ENCODE measurements around the gene GXYLT2. TPM values are rescaled to one million over a fixed set of nuclear protein-coding genes. Genes with fewer than 3 reads are reported as not detected.

The GXYLT2 gene
- total RNA-seq, 3 donors from 2014 or later (not counting 1 experiment from before 2014, with no cell fraction given) = not detected

DNA sequence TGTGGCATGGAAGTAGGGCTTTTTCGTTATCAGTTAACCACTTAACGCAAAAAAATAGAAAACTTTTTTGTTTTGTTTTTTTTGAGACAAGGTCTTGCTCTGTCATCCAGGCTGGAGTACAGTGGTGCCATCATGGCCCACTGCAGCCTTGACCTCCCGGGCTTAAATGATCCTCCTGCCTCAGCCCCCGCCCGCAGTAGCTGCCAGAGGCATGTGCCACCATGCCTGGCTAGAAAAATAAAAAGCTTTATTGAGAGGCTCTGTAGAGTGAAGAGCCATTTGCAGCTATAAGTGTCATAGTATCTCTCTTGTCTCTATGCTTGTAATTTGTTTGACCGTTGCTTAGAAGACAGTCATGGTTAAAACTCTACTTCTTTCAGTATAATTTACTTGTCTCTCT, 122.3 kb downstream of the GXYLT2 start:
- TF ChIP-seq, protein P1, sequence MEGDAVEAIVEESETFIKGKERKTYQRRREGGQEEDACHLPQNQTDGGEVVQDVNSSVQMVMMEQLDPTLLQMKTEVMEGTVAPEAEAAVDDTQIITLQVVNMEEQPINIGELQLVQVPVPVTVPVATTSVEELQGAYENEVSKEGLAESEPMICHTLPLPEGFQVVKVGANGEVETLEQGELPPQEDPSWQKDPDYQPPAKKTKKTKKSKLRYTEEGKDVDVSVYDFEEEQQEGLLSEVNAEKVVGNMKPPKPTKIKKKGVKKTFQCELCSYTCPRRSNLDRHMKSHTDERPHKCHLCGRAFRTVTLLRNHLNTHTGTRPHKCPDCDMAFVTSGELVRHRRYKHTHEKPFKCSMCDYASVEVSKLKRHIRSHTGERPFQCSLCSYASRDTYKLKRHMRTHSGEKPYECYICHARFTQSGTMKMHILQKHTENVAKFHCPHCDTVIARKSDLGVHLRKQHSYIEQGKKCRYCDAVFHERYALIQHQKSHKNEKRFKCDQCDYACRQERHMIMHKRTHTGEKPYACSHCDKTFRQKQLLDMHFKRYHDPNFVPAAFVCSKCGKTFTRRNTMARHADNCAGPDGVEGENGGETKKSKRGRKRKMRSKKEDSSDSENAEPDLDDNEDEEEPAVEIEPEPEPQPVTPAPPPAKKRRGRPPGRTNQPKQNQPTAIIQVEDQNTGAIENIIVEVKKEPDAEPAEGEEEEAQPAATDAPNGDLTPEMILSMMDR (IDR thresholded peaks at IDR 0.05) = no peak
- H3K36me3 Mint-ChIP-seq = no peaks in the 10 kb centered on the region
- H3K9me3 Mint-ChIP-seq = no peaks in the 10 kb centered on the region
- H3K27me3 Mint-ChIP-seq (ENCODE audit: low read depth in 2 of 2) = no peaks in the 10 kb centered on the region
- peak overlapping the region; percentile 30 to 65 for H3K27ac Mint-ChIP-seq
- no peak overlapping the region for H3K4me3 ChIP-seq (ENCODE audit: low read length)
- intact Hi-C loops (cut with micrococcal nuclease) = no loop called here
- no peaks in the 10 kb centered on the region for H3K9me3 ChIP-seq (ENCODE audit: control insufficient read depth, insufficient read depth, low read length)
- no peak for DNase-seq
- H3K4me1 Mint-ChIP-seq = peaks cover 59 to 71% of the 10 kb centered on the region in 2 donors
- no peak overlapping the region for H3K27ac ChIP-seq (ENCODE audit: low read length)
- 93% methylated on average over 6 of the region's 6 CpGs for WGBS (ENCODE audit: insufficient coverage)
- peaks cover 8% of the 10 kb centered on the region for H3K4me1 ChIP-seq (ENCODE audit: control insufficient read depth, insufficient read depth, low read length)
- H3K36me3 ChIP-seq (ENCODE audit: control insufficient read depth, insufficient read depth, low read length) = peaks cover 18% of the 10 kb centered on the region
- no peaks in the 10 kb centered on the region for H3K27me3 ChIP-seq (ENCODE audit: control insufficient read depth, insufficient read depth, low read length)
- ATAC-seq = no peak
- H3K4me3 Mint-ChIP-seq = no peak overlapping the region

DNA sequence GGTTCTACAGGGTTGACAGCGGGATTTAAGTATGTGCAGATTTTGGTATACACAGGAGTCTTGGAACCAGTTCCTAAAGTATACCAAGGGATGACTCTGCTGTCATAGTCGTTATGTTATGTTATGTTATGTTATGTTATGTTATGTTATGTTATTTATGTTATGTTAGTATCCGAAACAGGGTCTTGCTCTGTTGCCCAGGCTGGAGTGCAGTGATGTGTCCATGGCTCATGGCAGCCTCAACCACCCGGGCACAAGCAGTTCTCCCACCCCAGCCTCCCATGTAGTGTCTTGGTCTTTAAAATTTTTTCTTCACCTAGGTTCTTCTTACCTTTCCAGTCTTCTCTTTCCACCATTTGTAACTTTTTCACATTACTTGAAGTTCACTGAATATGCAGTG, 130.5 kb downstream of the GXYLT2 start:
- H3K27ac Mint-ChIP-seq = peak overlapping the region in 1 of 2 donors; percentile 21

DNA sequence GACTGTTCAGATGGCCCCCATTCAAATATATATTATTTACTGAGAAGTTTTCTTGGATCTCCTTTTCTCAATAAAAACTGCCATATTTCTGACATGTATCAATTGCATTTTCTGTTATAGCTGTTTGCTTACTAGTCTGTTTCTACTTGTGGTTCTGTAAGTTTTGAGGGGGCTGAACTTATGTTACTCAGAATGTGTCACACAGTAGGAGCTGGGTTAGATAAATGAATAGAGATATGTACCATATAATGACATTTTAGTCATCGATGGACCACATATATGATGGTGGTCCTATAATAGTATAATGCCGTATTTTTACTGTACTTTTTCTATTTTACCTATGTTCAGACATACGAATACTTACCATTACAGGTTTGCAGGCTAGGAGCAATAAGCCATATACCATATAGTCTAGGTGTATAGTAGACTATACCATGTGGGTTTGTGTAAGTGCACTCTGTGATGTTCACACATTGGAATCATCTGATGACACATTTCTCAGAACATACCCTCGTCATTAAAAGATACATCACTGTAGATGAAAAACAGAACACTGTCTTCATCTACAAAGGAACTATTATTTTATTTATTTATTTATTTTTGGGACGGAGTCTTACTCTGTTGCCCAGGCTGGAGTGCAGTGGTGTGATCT, 131.1 kb downstream of the GXYLT2 start:
- no peak overlapping the region for H3K4me3 ChIP-seq (ENCODE audit: low read length)
- Mint-ChIP-seq H3K4me1 (peaks cover 43 to 62% of the 10 kb centered on the region in 2 donors), H3K27ac (peak overlapping the region in 1 of 2 donors; percentile 21), H3K9me3 (no peaks in the 10 kb centered on the region), H3K27me3 (ENCODE audit: low read depth in 2 of 2) (no peaks in the 10 kb centered on the region), H3K36me3 (no peaks in the 10 kb centered on the region), H3K4me3 (no peak overlapping the region)
- H3K9me3 ChIP-seq (ENCODE audit: control insufficient read depth, insufficient read depth, low read length) = no peaks in the 10 kb centered on the region
- H3K27me3 ChIP-seq (ENCODE audit: control insufficient read depth, insufficient read depth, low read length) = no peaks in the 10 kb centered on the region
- intact Hi-C loops (cut with micrococcal nuclease) = no loop called here
- peaks cover 21% of the 10 kb centered on the region for H3K4me1 ChIP-seq (ENCODE audit: control insufficient read depth, insufficient read depth, low read length)
- H3K27ac ChIP-seq (ENCODE audit: low read length) = no peak overlapping the region
- DNase-seq = no peak
- no peaks in the 10 kb centered on the region for H3K36me3 ChIP-seq (ENCODE audit: control insufficient read depth, insufficient read depth, low read length)
- 83% methylated on average over 1 of the region's 5 CpGs for WGBS (ENCODE audit: insufficient coverage)
- ATAC-seq = peak; percentile 56 to 73 (median 64)
- TF ChIP-seq, protein P1 (IDR thresholded peaks at IDR 0.05) = no peak

More for the DNA sequence above, 130.5 kb downstream of the GXYLT2 start:
- Mint-ChIP-seq H3K4me3 (no peak overlapping the region), H3K27me3 (ENCODE audit: low read depth in 2 of 2) (no peaks in the 10 kb centered on the region), H3K4me1 (peaks cover 43 to 62% of the 10 kb centered on the region in 2 donors), H3K9me3 (no peaks in the 10 kb centered on the region), H3K36me3 (no peaks in the 10 kb centered on the region)
- 93% methylated on average over 4 of the region's 4 CpGs for WGBS (ENCODE audit: insufficient coverage)
- ATAC-seq = no peak
- no peak overlapping the region for H3K27ac ChIP-seq (ENCODE audit: low read length)
- no peaks in the 10 kb centered on the region for H3K9me3 ChIP-seq (ENCODE audit: control insufficient read depth, insufficient read depth, low read length)
- intact Hi-C loops (cut with micrococcal nuclease) = no loop called here
- H3K4me3 ChIP-seq (ENCODE audit: low read length) = no peak overlapping the region
- TF ChIP-seq, protein P1 (IDR thresholded peaks at IDR 0.05) = no peak
- no peaks in the 10 kb centered on the region for H3K36me3 ChIP-seq (ENCODE audit: control insufficient read depth, insufficient read depth, low read length)
- H3K27me3 ChIP-seq (ENCODE audit: control insufficient read depth, insufficient read depth, low read length) = no peaks in the 10 kb centered on the region
- DNase-seq = no peak
- peaks cover 21% of the 10 kb centered on the region for H3K4me1 ChIP-seq (ENCODE audit: control insufficient read depth, insufficient read depth, low read length)
